GM18951 (cell line): ENCODE results near the gene NME9.

Experiments
- POLR2A ChIP-seq: IDR thresholded peaks from 4 replicates; pipeline ENCODE4 v1.6.1; 2011; ENCODE audit warnings: mild to moderate bottlenecking; ENCODE audit not compliant: insufficient read length, insufficient read depth; ENCODE audit errors: extremely low read depth
- in situ Hi-C: fragments of 300-500 bp; cut with MboI; formaldehyde crosslinking; loops from one replicate; pipeline ENCODE4 v1.12.0; 2022; ENCODE audit warnings: low sequenced_read_pairs, mixed read lengths, inconsistent platforms; ENCODE audit not compliant: unreplicated experiment

NME9 gene

DNA sequence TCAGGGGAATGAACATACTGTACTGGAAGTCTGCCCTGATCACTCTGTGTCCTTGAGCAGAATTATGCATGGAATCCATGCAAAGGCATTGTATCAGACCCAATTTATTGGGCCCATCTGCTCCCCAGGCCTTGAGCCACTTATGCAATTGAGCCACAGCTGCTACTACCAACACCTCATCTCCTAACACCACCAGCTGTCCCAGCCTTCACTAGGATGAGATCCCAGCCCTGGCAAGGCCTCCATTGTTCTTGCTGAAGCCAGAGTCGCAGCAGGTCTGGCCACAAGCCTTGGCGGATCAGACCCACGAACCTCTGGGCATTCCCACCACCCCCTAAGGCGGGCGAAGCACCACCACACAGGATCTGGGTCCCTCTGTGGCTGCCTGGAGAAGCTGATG, 9.2 kb upstream of the NME9 start:
- TF ChIP-seq POLR2A, result no peak
- in situ Hi-C loops, result no loop called here

DNA sequence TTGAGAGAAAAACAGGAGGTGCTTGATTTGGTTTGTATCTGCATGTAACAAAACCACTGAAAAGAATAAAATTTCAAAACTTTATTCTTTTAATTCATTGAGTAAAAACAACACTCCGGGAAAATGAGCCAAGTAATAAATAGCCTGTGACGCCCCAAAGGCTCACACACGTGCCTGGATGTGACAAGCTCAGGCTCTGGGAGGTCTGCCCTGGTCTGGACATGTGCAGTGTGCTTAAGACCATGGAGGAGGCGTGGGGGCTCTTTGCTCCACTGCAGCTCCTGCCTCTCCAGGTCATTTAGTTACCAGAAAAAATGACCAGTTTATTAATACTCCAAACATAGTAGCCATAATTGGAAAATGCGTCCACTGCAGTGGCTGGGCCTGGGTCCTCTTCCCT, 8.6 kb upstream of the NME9 start:
- no peak for TF ChIP-seq POLR2A
- in situ Hi-C loops, result no loop called here

DNA sequence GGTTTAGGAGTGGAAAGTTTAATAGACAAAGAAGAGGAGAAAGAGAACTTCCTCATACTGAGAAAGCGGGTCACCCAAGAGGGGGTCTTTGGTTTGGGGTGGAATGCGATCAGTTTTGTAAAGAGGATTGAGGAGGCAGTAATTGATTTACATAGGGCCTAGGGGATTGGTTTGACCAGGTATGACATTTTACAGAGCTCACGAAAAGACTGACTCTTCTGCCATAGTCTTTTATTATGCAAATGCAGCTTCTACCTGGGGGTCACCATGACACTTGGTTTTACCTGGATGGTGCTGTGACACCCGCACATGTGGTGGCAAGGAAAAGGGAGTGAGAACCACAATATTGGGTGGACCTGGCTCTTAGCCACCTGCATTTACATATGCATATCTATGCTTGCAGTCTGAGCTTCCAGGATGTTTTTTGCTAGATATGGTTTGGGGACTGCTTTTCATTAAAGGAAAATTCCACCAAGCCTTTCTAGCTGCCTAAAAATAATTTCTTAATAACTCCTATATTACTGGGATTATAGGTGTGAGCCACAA, 6.9 kb upstream of the NME9 start:
- in situ Hi-C loops, result no loop called here
- no peak for TF ChIP-seq POLR2A

DNA sequence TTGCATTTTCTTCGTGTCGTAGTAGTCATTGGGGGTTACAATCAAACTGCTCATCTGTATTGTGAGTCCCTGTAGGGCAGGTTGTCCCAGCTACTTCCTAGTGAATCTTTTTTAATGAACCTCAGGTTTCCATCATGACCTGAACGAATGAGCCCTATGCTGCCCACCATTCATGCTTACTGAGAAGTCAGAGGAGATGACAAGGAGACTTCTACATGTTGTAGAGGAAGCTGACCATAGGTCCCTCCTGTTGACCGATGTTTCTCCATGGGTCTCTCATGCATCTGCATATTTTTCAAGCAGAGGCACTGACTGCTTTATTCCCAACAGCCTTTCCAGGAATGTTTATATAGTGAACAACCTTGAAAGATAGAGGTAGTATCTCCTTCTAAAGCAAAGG, 5.0 kb upstream of the NME9 start:
- TF ChIP-seq POLR2A, result no peak
- in situ Hi-C loops, result no loop called here

DNA sequence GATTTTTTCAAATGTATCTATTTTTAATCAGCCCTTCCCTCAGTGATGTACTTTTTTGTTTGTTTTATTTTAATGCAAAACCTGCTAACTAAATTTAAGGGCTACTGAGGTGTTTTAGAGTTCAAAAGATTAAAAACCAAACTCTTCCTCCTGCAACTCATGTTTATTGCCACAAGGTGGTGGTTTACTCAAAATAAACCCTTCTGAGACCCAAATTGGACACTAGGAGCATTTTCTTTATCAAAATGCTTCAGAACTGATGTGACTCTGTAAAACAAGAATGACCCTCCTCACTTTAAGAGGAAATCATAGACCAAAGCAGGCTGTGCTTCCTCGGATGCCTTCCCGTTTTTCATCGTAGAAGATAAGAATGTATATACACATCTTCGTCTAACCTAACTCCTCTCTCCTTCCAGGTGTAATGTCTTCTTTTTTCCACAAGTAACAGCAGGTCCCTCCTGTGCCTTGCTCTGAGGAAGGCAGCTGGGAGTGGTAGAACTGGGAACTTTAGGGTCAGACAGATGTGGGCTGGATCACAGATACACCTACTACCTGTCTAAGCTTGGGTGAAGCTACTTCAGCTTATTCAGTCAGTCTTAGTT, 2.9 kb upstream of the NME9 start:
- TF ChIP-seq POLR2A, result no peak
- in situ Hi-C loops, result no loop called here

DNA sequence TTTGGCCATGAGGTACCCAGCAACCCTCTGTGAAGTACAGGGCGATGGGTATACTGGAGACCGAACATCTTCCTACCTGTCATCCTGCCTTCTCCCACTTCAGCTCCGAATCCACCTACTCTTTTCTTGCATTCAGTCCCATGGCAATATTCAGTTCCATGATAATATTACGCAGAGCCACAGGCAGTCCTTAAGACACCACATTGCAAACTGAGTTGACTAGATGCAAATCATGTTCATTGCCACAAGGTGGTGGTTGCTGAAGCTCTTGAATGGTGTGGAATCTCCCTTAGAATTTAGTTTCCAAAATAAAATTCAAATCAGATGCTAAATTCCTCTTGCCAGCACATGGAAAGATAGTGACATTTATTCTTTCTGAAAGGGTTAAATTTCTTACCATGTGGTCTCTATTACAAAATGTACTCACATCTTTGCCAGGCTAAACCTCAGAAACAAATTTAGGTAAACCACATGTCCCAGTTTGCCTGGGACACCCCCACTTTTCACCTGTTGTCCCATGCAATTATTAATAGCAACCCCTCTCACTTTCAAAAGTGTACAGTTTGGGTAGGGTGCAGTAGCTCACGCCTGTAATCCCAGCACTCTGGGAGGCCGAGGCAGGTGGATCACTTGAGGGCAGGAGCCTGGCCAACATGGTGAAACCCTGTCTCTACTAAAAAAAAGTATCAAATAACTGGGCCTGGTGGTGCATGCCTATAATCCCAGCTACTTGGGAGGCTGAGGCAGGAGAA, 1.7 kb upstream of the NME9 start:
- in situ Hi-C loops, result no loop called here

DNA sequence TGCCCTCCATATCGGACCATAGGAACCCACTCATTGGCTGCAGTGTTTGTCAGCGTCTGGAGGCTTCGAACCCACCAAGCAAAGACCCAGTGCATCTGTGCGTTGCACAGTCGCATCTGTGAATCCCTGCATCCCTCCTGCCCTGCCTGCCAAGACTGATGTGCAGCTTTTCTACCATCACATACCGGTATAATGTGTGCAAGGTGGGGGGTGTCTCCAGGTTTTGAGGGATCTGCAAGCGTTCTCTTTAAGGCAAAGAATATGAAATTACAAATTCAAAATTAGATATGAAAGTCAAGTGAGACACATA, 288 bp upstream of the NME9 start:
- in situ Hi-C loops, result no loop called here
- no peak for TF ChIP-seq POLR2A

More for the DNA sequence above, 1.7 kb upstream of the NME9 start:
- TF ChIP-seq POLR2A, result no peak

DNA sequence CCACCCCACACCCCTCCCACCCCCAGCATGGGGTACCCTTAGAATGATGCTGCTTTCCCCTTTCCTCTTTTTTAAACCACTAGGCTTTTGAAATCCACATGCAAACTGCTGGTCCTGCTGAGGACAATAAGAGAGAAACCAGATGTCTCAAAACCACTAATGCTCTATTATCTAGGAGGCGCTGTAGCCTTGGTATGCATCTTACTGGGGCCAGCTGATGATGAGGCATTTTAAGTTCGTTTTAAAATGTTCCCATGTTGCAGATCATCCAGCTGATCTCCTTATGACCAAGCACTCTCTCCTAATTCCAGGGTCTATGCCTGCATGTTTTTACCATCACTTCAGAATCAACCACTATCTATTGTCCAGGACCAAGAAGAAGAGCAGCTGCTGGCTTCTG, 1.3 kb downstream of the NME9 start:
- no peak for TF ChIP-seq POLR2A
- in situ Hi-C loops, result no loop called here

DNA sequence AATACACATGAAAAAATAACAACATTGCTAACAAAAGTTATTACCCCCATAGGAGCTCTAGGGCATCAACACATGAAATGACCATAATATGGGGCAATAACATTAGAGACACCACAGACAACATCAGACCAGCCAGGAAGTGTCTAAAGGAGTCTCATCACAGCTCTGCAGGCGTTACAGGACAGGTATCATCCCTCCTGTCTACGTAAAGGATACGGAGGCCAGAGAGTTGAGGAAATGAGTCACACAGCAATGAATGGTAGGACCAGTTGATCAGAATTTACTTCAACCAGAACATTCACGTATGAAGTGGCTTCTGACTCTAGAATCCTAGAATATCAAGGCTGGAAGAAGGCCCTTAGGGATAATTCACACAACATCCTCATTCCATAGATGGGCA, 1.8 kb downstream of the NME9 start:
- TF ChIP-seq POLR2A, result no peak
- in situ Hi-C loops, result no loop called here

DNA sequence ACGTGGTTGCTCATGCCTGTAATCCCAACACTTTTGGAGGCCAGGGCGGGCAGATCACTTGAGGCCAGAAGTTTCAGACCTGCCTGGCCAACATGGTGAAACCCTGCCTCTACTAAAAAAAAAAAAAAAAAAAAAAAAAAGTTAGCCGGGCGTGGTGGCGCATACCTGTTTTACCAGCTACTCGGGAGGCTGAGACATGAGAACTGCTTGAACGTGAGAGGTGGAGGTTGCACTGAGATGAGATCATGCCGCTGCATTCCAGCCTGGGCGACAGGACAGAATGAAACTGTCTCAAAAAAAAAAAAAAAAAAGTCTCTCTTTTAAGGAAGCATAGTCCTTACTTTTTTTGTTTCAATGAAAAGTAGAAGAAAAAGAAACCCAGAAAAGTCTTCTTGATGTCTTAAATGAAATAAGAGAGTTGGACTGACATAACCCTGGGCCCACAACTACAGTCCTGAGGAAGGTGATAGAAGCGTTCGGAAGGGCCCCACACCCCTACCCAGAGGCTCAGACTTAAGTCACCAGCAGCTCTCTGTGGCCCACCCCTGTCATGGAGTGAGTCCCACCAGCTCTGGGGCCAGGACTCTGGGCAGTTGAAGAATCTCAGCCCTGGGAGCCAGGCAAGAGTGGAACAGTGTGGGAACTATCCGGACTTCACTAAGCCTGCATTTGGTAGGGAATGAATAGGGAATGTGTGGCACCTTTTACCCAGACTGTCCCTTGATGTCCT, 2.6 kb downstream of the NME9 start:
- in situ Hi-C loops, result no loop called here
- TF ChIP-seq POLR2A, result no peak

DNA sequence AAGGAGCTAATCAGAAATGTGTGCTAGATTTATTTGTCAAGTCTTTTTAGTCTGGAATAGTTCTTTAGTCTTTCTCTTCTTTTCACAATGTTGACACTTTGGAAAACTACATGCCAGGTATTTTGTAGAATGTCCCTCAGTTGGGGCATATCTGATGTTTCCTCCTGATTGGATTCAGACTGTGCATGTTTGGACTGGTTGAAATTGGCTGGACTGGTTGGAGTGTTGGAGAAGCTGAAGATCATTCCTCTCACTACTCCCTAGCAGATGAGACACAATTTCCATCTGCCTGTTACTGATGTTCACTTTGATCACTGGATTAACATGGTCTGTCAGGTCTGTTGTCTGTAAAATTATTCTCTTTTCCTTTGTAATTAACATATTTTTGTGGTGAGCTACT, 3.7 kb downstream of the NME9 start:
- TF ChIP-seq POLR2A, result no peak
- in situ Hi-C loops, result no loop called here

DNA sequence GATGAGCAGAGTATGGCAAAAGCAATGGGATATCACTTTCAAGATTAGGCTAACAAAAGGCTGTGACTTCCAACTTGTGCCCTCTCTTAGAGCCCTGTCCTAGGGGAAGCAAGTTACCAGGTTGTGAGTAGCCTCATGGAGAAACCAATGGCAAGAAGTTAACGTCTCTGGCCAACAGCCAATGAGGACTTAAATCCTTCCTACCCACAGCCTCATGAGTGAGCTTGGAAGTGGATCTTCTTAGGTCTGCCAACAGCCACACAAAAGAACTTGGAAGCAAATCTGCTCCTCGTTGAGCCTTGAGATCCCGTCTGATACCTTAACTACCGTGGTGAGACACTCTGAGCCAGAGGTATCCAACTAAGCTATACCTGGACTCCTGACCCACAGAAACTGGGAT, 5.7 kb downstream of the NME9 start:
- no peak for TF ChIP-seq POLR2A
- in situ Hi-C loops, result no loop called here

DNA sequence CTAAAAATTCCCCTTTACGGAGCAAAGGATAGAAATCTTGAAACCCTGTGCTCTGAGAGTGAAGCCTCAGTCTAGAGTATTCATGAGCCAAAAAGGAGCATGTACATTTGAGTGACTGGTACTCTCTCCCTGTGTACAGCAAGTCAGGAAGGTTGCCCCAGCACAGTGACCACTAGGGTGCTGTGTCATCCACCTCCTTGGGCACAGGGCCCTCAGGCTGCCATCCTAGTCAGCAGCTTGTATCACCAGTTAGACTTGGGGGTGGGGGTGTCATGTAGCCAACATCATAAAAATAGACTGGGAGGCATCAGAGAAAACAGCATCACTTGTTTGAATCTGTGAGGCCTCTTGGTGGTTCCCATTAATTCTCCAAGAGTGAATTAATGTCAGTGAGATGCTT, 12.0 kb downstream of the NME9 start:
- in situ Hi-C loops, result no loop called here

DNA sequence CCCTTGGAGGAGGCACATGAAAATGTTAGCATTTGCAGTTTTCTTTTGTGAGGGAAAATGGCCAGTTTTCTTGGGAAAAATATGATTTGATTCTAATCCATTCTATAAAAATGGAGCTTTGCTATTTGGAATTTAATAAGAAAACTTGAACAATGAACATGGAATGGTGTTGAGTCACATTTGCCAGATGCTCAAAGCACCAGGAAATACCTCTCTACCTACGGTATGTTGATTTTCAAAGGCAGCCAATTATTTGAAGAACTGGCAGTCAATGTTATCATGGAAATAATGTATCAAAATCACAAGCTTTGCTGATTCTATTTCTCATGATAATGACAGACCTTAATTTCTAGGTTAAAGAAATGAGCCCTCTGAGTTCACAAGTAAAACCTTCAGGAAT, 14.9 kb downstream of the NME9 start:
- no peak for TF ChIP-seq POLR2A
- in situ Hi-C loops, result no loop called here

More for the DNA sequence above, 12.0 kb downstream of the NME9 start:
- TF ChIP-seq POLR2A, result no peak
